Transverse colon (tissue), 4 donors: ENCODE measurements around the gene SEC61A1. TPM values are rescaled to one million over a fixed set of nuclear protein-coding genes. Genes with fewer than 3 reads are reported as not detected.
A peak's percentile ranks its signal among the peaks of the same experiment; 100 is the strongest.

Source experiments
- DNase-seq: peaks from one replicate; pipeline ENCODE4 v3.0.0-alpha.2; 2019
- H3K27ac ChIP-seq, 4 donors: fragments of 200-600 bp; sonication (generic); 2 replicates each; pipeline ENCODE4 v1.5.1; 2016 to 2018; ENCODE audit warnings: inconsistent platforms in 4 of 4
- H3K27me3 ChIP-seq: fragments of 200-600 bp; sonication (generic); 2 replicates; pipeline ENCODE4 v1.5.1; 2017; ENCODE audit warnings: inconsistent platforms
- H3K36me3 ChIP-seq, 4 donors: fragments of 200-600 bp; sonication (generic); 2 replicates each; pipeline ENCODE4 v1.5.1; 2017 to 2019; ENCODE audit warnings: inconsistent platforms in 4 of 4
- H3K4me1 ChIP-seq, 4 donors: fragments of 200-600 bp; sonication (generic); 2 replicates each; pipeline ENCODE4 v1.5.1; 2017 to 2020; ENCODE audit warnings: inconsistent platforms in 4 of 4
- H3K4me3 ChIP-seq, 4 donors: fragments of 200-600 bp; sonication (generic); 1 replicate in 1 of 4; 2 replicates in 3 of 4; pipeline versions ENCODE4 v1.5.1 to v1.6.1; 2017 to 2019; ENCODE audit warnings: inconsistent platforms in 4 of 4
- H3K9me3 ChIP-seq, 2 donors: fragments of 200-600 bp; sonication (generic); 2 replicates each; pipeline ENCODE4 v1.5.1; 2017 to 2019; ENCODE audit warnings: inconsistent platforms in 2 of 2
- CTCF ChIP-seq, 5 experiments: fragments of 200-600 bp in 3 of 5; fragments of 450-650 bp in 2 of 5; sonication (generic) in 3 of 5; IDR thresholded peaks; 1 replicate in 2 of 5; 2 replicates in 3 of 5; pipeline ENCODE4 v1.5.1; 2016 to 2017; ENCODE audit warnings: antibody characterized with exemption in 5 of 5, inconsistent platforms in 3 of 5, mild to moderate bottlenecking in 2 of 5, moderate library complexity in 1 of 5
- EP300 ChIP-seq: sonication (generic); formaldehyde crosslinking; IDR thresholded peaks from one replicate; pipeline ENCODE4 v1.6.1; 2017; ENCODE audit warnings: antibody characterized with exemption, low read depth
- POLR2A ChIP-seq: fragments of 450-650 bp; IDR thresholded peaks from one replicate; pipeline ENCODE4 v1.6.1; 2016; ENCODE audit warnings: antibody characterized with exemption, mild to moderate bottlenecking, moderate library complexity
- POLR2AphosphoS5 ChIP-seq, 3 donors: sonication (generic); formaldehyde crosslinking; IDR thresholded peaks; one replicate each; pipeline ENCODE4 v1.6.1; 2016; ENCODE audit warnings: antibody characterized with exemption in 3 of 3
- WGBS, 2 donors: methylation state at CpG; one replicate each; pipeline ENCODE4 v1.1.5; 2018; ENCODE audit warnings: low coverage in 1 of 2; 5-methylcytosine and 5-hydroxymethylcytosine counted together
- in situ Hi-C, 4 donors: fragments of 200-750 bp; cut with MboI; loops; one replicate each; pipeline versions ENCODE4 v1.15.0 to v1.15.1; 2017; ENCODE audit warnings: low sequenced_read_pairs in 3 of 4, low pct_ligation_motif_present in 1 of 4, low pct_unique_long_range_greater_than_20kb in 1 of 4
- intact Hi-C: fragments of 100-400 bp; cut with DNase I; formaldehyde crosslinking; loops from one replicate; pipeline ENCODE4 v1.15.1; 2023; ENCODE audit warnings: low total_unique reads
- small RNA-seq, 4 donors: library from RNA; depleted of rRNA; stranded (forward); fragments of <200 nt; gene quantifications; one replicate each; pipeline ENCODE3, GENCODE V24; 2016
- total RNA-seq, 4 donors: library from RNA; depleted of rRNA; stranded (reverse); fragments of >200 nt; gene quantifications; one replicate each; pipeline ENCODE4 v1.1.0, GENCODE V29; 2016

The SEC61A1 gene
- total RNA-seq, 4 donors from 2014 or later: 86.6 to 116 (median 115) TPM

GRCh38 chr3:128111147-128111546 lies 58.9 kb downstream of the SEC61A1 start:
- Histone ChIP-seq H3K4me1 (peaks cover 0 to 8% (median 0%) of the 10 kb centered on the region in 4 donors), H3K4me3 (no peak overlapping the region), H3K27ac (no peak overlapping the region), H3K27me3 (no peaks in the 10 kb centered on the region), H3K36me3 (peaks cover 0 to 6% (median 0%) of the 10 kb centered on the region in 4 donors), H3K9me3 (no peaks in the 10 kb centered on the region)
- 96% methylated on average over 5 of the region's 5 CpGs; no CpG with 5 or more reads in 1 of the 2 donors for WGBS, 2 donors
- DNase-seq: no peak
- TF ChIP-seq POLR2A: no peak
- TF ChIP-seq EP300: no peak
- TF ChIP-seq CTCF (IDR thresholded peaks at IDR 0.05): no peak
- no peak for TF ChIP-seq POLR2AphosphoS5 (IDR thresholded peaks at IDR 0.05)
- intact Hi-C loops: no loop called here
- in situ Hi-C loops: no loop called here

GRCh38 chr3:128112357-128112968 lies 60.2 kb downstream of the SEC61A1 start:
- peaks cover 0 to 6% (median 0%) of the 10 kb centered on the region in 4 donors for H3K36me3 ChIP-seq
- DNase-seq: no peak
- intact Hi-C loops: no loop called here
- H3K9me3 ChIP-seq: no peaks in the 10 kb centered on the region
- in situ Hi-C loops: no loop called here
- no peak overlapping the region for H3K4me3 ChIP-seq
- no peaks in the 10 kb centered on the region for H3K27me3 ChIP-seq
- 68 to 74% methylated on average over 5 to 7 of the region's 7 CpGs for WGBS, 2 donors
- TF ChIP-seq POLR2AphosphoS5 (IDR thresholded peaks at IDR 0.05): no peak
- TF ChIP-seq CTCF (IDR thresholded peaks at IDR 0.05): no peak
- peaks cover 0 to 8% (median 0%) of the 10 kb centered on the region in 4 donors for H3K4me1 ChIP-seq
- no peak overlapping the region for H3K27ac ChIP-seq

- Histone ChIP-seq H3K4me3 (no peak overlapping the region), H3K27me3 (no peaks in the 10 kb centered on the region), H3K27ac (no peak overlapping the region), H3K36me3 (peaks cover 0 to 6% (median 0%) of the 10 kb centered on the region in 4 donors), H3K9me3 (no peaks in the 10 kb centered on the region), H3K4me1 (peaks cover 0 to 8% (median 0%) of the 10 kb centered on the region in 4 donors)
- 76 to 77% methylated on average over 5 to 9 of the region's 9 CpGs for WGBS, 2 donors
- intact Hi-C loops: no loop called here
- no peak for TF ChIP-seq CTCF (IDR thresholded peaks at IDR 0.05)
- no peak for TF ChIP-seq EP300
- TF ChIP-seq POLR2AphosphoS5 (IDR thresholded peaks at IDR 0.05): no peak
- TF ChIP-seq POLR2A: no peak
- in situ Hi-C loops: no loop called here
- DNase-seq: peak; percentile 12
These were observed 61.9 kb downstream of the SEC61A1 start for GRCh38 chr3:128113817-128114794.

Small RNA genes lying within 50 kb of the gene (small RNA-seq; reads per million reads assigned to genes)
- gene RNU2-37P: 0 to 0.42 (median 0.06) reads per million in 4 donors

Other genes starting within 250 kb of the SEC61A1 start
- 100 to 1,000 TPM; 150 to 329 (median 294) TPM for gene MGLL, start 229.9 kb upstream of the SEC61A1 start, total RNA-seq
- 10 to 100 TPM in 1 of 4 donors, 1 to 10 TPM in 3; 3.3 to 17.5 (median 4.3) TPM for gene KBTBD12, start 137.2 kb upstream of the SEC61A1 start, total RNA-seq
- 10 to 100 TPM in 2 of 4 donors, 1 to 10 TPM in 1, not detected in 1; 1.4 to 16.4 (median 10.1) TPM for gene RUVBL1, start 71.4 kb downstream of the SEC61A1 start, total RNA-seq
- 10 to 100 TPM; 10.3 to 16.8 (median 14.2) TPM for gene EEFSEC, start 101.0 kb downstream of the SEC61A1 start, total RNA-seq